ENCODE measurements around the gene CBARP. TPM values are rescaled to one million over a fixed set of nuclear protein-coding genes. Genes with fewer than 3 reads are reported as not detected.

CBARP gene
- total RNA-seq, 1 experiment from 2014 or later: 28.4 TPM

- no peaks in the 10 kb centered on the region for H3K9me3 ChIP-seq (ENCODE audit: control insufficient read depth, low read depth, low read length)
- peaks cover 20% of the 10 kb centered on the region for H3K23me2 ChIP-seq (ENCODE audit: insufficient read length, low read depth, low read length, poor library complexity, severe bottlenecking)
- no peak overlapping the region for H4K91ac ChIP-seq (ENCODE audit: insufficient read length, low read depth, low read length)
- no peak overlapping the region for H2BK5ac ChIP-seq (ENCODE audit: insufficient read length, low read length)
- H3K18ac ChIP-seq (ENCODE audit: insufficient read length, low read depth, low read length): no peak overlapping the region
- peaks cover 9% of the 10 kb centered on the region for H3K79me1 ChIP-seq (ENCODE audit: insufficient read depth, low read depth, low read length, poor library complexity, severe bottlenecking)
- peak overlapping the region; percentile 70 to 99 (median 95); a peak in 4 of 7 replicates for H3K27ac Mint-ChIP-seq
- H3K27me3 Mint-ChIP-seq (ENCODE audit: low read depth): peaks cover 13% of the 10 kb centered on the region
- no CpG with 5 or more reads among the region's 37 CpGs for WGBS (ENCODE audit: extremely low coverage, insufficient read length, low lambda C conversion rate)
- H3K4me2 ChIP-seq (ENCODE audit: insufficient read depth, insufficient read length, low read length): no peak overlapping the region
- H3K4me1 Mint-ChIP-seq: peaks cover 50 to 61% of the 10 kb centered on the region in 2 experiments
- no peaks in the 10 kb centered on the region for H3K27me3 ChIP-seq (ENCODE audit: insufficient read depth, low read length)
- H2AK5ac ChIP-seq (ENCODE audit: insufficient read length, low read length): no peak overlapping the region
- no peak overlapping the region for H2AFZ ChIP-seq (ENCODE audit: low read length)
- H3K23ac ChIP-seq (ENCODE audit: insufficient read length, low read depth, low read length): no peak overlapping the region
- H4K8ac ChIP-seq (replicated peaks; ENCODE audit: insufficient read length, low read depth, low read length): no peak overlapping the region
- H3K14ac ChIP-seq (ENCODE audit: insufficient read depth, low read length): no peak overlapping the region
- no peak for TF ChIP-seq CTCF (conservative IDR thresholded peaks at IDR 0.05)
- H2BK12ac ChIP-seq (ENCODE audit: insufficient read length, low read depth, low read length): no peak overlapping the region
- H3K27ac ChIP-seq (ENCODE audit: insufficient read length, low read depth, low read length): no peak overlapping the region
- no peaks in the 10 kb centered on the region; the same call in 1 of the 2 replicates for H3K4me1 ChIP-seq (ENCODE audit: insufficient read depth, low read length)
- H3K79me2 ChIP-seq (ENCODE audit: insufficient read depth, low read length): peaks cover 4% of the 10 kb centered on the region; the same call in 1 of the 2 replicates
- H3K4me3 Mint-ChIP-seq: peak overlapping the region; percentile 85 to 90
- no peak overlapping the region for H2BK120ac ChIP-seq (ENCODE audit: low read depth, low read length, poor library complexity, severe bottlenecking)
- peak overlapping the region; percentile 6 for H3K9ac ChIP-seq (ENCODE audit: extremely low read depth, insufficient read length, low read length)
- no peak for DNase-seq
- H3K9me3 Mint-ChIP-seq: no peaks in the 10 kb centered on the region
- H3K36me3 Mint-ChIP-seq (ENCODE audit: insufficient read depth in 1 of 3, low read depth in 3 of 3): peaks cover 36 to 52% (median 47%) of the 10 kb centered on the region in 3 experiments
- no peak overlapping the region for H3T11ph ChIP-seq (ENCODE audit: low read length)
- H4K20me1 ChIP-seq (ENCODE audit: control insufficient read depth, insufficient read depth, insufficient read length): no peaks in the 10 kb centered on the region
- H4K5ac ChIP-seq (ENCODE audit: insufficient read length, low read depth, low read length): no peak overlapping the region
- H2BK15ac ChIP-seq (ENCODE audit: low read depth, low read length): no peak overlapping the region
- H3K56ac ChIP-seq (ENCODE audit: insufficient read length, low read depth, low read length): no peak overlapping the region
- H2BK20ac ChIP-seq (ENCODE audit: low read depth, low read length, poor library complexity, severe bottlenecking): no peak overlapping the region
- H3K4ac ChIP-seq (ENCODE audit: low read depth, low read length): no peak overlapping the region
Measured at GRCh38 chr19:1271528-1272422, 34.0 kb upstream of the CBARP start.

All from H9 (cell line).